Measurements from ENCODE around the gene FAM136A.

Gene FAM136A

GRCh38 chr2:70258532-70258875 is 43.4 kb downstream of the FAM136A start:
- no peaks in the 10 kb centered on the region for H3K9me3 ChIP-seq (ENCODE audit: control insufficient read depth, low read length)
- no peak for TF ChIP-seq CTCF (IDR thresholded peaks at IDR 0.05)
- H3K4me3 ChIP-seq (ENCODE audit: low read depth, low read length), result peak overlapping the region; percentile 53
- no peak overlapping the region for H3K9ac ChIP-seq
- H3K27ac ChIP-seq, result peak overlapping the region; percentile 80
- no peaks in the 10 kb centered on the region for H3K27me3 ChIP-seq (ENCODE audit: control insufficient read depth, insufficient read depth, low read length)
- H3K79me2 ChIP-seq, result peaks cover 6% of the 10 kb centered on the region
- H3K36me3 ChIP-seq (ENCODE audit: control insufficient read depth, insufficient read depth, low read length), result no peaks in the 10 kb centered on the region
- H3K4me2 ChIP-seq (ENCODE audit: low read length), result peak overlapping the region; percentile 77
- H3K4me1 ChIP-seq, result peaks cover 4% of the 10 kb centered on the region
- peak overlapping the region; percentile 93 for H2AFZ ChIP-seq

- no peaks in the 10 kb centered on the region for H3K9me3 ChIP-seq (ENCODE audit: control insufficient read depth, low read length)
- no peak overlapping the region for H3K9ac ChIP-seq
- H3K79me2 ChIP-seq, result peaks cover 2% of the 10 kb centered on the region
- H3K4me3 ChIP-seq (ENCODE audit: low read depth, low read length), result no peak overlapping the region
- H2AFZ ChIP-seq, result no peak overlapping the region
- H3K4me2 ChIP-seq (ENCODE audit: low read length), result no peak overlapping the region
- no peak for TF ChIP-seq CTCF (IDR thresholded peaks at IDR 0.05)
- no peaks in the 10 kb centered on the region for H3K36me3 ChIP-seq (ENCODE audit: control insufficient read depth, insufficient read depth, low read length)
- no peak overlapping the region for H3K27ac ChIP-seq
- H3K27me3 ChIP-seq (ENCODE audit: control insufficient read depth, insufficient read depth, low read length), result no peaks in the 10 kb centered on the region
- peaks cover 4% of the 10 kb centered on the region for H3K4me1 ChIP-seq
Observed at GRCh38 chr2:70255637-70256314, 46.1 kb downstream of the FAM136A start.

- no peaks in the 10 kb centered on the region for H3K27me3 ChIP-seq (ENCODE audit: control insufficient read depth, insufficient read depth, low read length)
- no peaks in the 10 kb centered on the region for H3K36me3 ChIP-seq (ENCODE audit: control insufficient read depth, insufficient read depth, low read length)
- H3K9ac ChIP-seq, result no peak overlapping the region
- H3K27ac ChIP-seq, result no peak overlapping the region
- no peaks in the 10 kb centered on the region for H3K9me3 ChIP-seq (ENCODE audit: control insufficient read depth, low read length)
- no peak overlapping the region for H3K4me2 ChIP-seq (ENCODE audit: low read length)
- no peak overlapping the region for H2AFZ ChIP-seq
- peaks cover 2% of the 10 kb centered on the region for H3K4me1 ChIP-seq
- TF ChIP-seq CTCF (IDR thresholded peaks at IDR 0.05), result no peak
- no peak overlapping the region for H3K4me3 ChIP-seq (ENCODE audit: low read depth, low read length)
- H3K79me2 ChIP-seq, result peaks cover 7% of the 10 kb centered on the region
Observed at GRCh38 chr2:70250434-70250833, 51.4 kb downstream of the FAM136A start.

GRCh38 chr2:70248181-70248847 is 53.6 kb downstream of the FAM136A start, which contains the start of gene TIA1:
TSS of gene TIA1 (minus strand) at chr2:70248628. CDS start at chr2:70248430, 198 bp downstream.
- Histone ChIP-seq H3K4me1 (peaks cover 2% of the 10 kb centered on the region), H3K9ac (peak within 1 kb of the TSS; percentile 15), H3K27ac (peak within 1 kb of the TSS; percentile 93), H3K36me3 (ENCODE audit: control insufficient read depth, insufficient read depth, low read length) (no peaks in the 10 kb centered on the region), H3K27me3 (ENCODE audit: control insufficient read depth, insufficient read depth, low read length) (no peaks in the 10 kb centered on the region), H3K4me3 (ENCODE audit: low read depth, low read length) (peak within 1 kb of the TSS; percentile 79), H3K4me2 (ENCODE audit: low read length) (peak within 1 kb of the TSS; percentile 88), H3K9me3 (ENCODE audit: control insufficient read depth, low read length) (no peaks in the 10 kb centered on the region), H2AFZ (peak within 1 kb of the TSS; percentile 87), H3K79me2 (peaks cover 24% of the 10 kb centered on the region)
- TF ChIP-seq CTCF (IDR thresholded peaks at IDR 0.05), result no peak

Measured in parathyroid adenoma (tissue), 2 donors.